Mesothelial cell of epicardium (in vitro differentiated cells): Measurements from ENCODE around the gene CNIH3. TPM values are rescaled to one million over a fixed set of nuclear protein-coding genes. Genes with fewer than 3 reads are reported as not detected.

Experiments used
- DNase-seq, 2 experiments: peaks; one replicate each; pipeline ENCODE4 v3.0.0; 2021; ENCODE audit warnings: low spot score in 2 of 2; ENCODE audit not compliant: unreplicated experiment in 2 of 2
- H3K27ac Mint-ChIP-seq: 2 replicates; pipeline ENCODE4 v1.8.0; 2021; ENCODE audit warnings: mixed read lengths
- H3K27me3 Mint-ChIP-seq: 2 replicates; pipeline ENCODE4 v1.8.0; 2021; ENCODE audit warnings: low read depth, mixed read lengths
- H3K36me3 Mint-ChIP-seq: 2 replicates; pipeline ENCODE4 v1.8.0; 2021; ENCODE audit warnings: mixed read lengths
- H3K4me1 Mint-ChIP-seq: 2 replicates; pipeline ENCODE4 v1.8.0; 2021; ENCODE audit warnings: mixed read lengths
- H3K4me3 Mint-ChIP-seq: 2 replicates; pipeline ENCODE4 v1.8.0; 2021; ENCODE audit warnings: mild to moderate bottlenecking, moderate library complexity, mixed read lengths
- H3K9me3 Mint-ChIP-seq: 2 replicates; pipeline ENCODE4 v1.8.0; 2021; ENCODE audit warnings: mixed read lengths
- CTCF ChIP-seq: fragments of 200-600 bp; sonication (generic); IDR thresholded peaks from one replicate; pipeline ENCODE4 v1.5.0; 2021; ENCODE audit warnings: antibody characterized with exemption; ENCODE audit not compliant: unreplicated experiment
- total RNA-seq: library from RNA; stranded (reverse); gene quantifications from 3 replicates; pipeline ENCODE4 v1.2.1, GENCODE V29; 2021

The CNIH3 gene
- total RNA-seq, 1 donor from 2014 or later: 8.3 TPM

GRCh38 chr1:224662870-224663269, 46.8 kb downstream of the CNIH3 start:
- H3K27me3 Mint-ChIP-seq: no peaks in the 10 kb centered on the region
- no peak overlapping the region for H3K4me3 Mint-ChIP-seq
- H3K4me1 Mint-ChIP-seq: peaks cover 9% of the 10 kb centered on the region
- no peaks in the 10 kb centered on the region for H3K36me3 Mint-ChIP-seq
- DNase-seq: no peak
- H3K27ac Mint-ChIP-seq: no peak overlapping the region
- H3K9me3 Mint-ChIP-seq: no peaks in the 10 kb centered on the region
- TF ChIP-seq CTCF: no peak

GRCh38 chr1:224665016-224665415, 48.9 kb downstream of the CNIH3 start:
- Mint-ChIP-seq H3K36me3 (no peaks in the 10 kb centered on the region), H3K27ac (no peak overlapping the region), H3K27me3 (peaks cover 2% of the 10 kb centered on the region), H3K4me3 (no peak overlapping the region), H3K9me3 (peaks cover 2% of the 10 kb centered on the region), H3K4me1 (peaks cover 9% of the 10 kb centered on the region)
- DNase-seq: no peak
- no peak for TF ChIP-seq CTCF

DNA sequence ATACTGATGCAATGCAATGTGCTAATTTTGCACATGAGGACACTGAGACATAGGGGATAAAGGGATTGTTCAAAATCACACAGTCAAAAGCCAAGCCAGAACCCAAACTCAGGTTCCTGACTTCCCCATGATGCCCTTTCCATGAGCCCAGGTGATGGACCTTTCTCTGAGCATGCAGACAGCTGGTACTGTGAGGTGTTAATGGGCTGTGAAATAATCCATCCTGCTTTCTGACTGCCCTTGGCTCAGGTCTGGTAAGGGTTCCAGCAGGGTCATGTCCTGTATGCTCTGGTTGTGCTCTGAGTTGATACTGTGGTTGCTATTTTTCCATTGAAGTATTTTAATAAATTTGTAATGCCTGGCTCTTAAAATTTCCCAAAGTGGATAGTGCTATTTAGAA, 50.0 kb downstream of the CNIH3 start:
- peaks cover 9% of the 10 kb centered on the region for H3K4me1 Mint-ChIP-seq
- no peak for TF ChIP-seq CTCF
- no peak for DNase-seq
- H3K4me3 Mint-ChIP-seq: no peak overlapping the region
- H3K36me3 Mint-ChIP-seq: no peaks in the 10 kb centered on the region
- H3K9me3 Mint-ChIP-seq: peaks cover 3% of the 10 kb centered on the region
- H3K27ac Mint-ChIP-seq: no peak overlapping the region
- peaks cover 3% of the 10 kb centered on the region for H3K27me3 Mint-ChIP-seq

GRCh38 chr1:224666913-224667312, 50.8 kb downstream of the CNIH3 start:
- no peak for TF ChIP-seq CTCF
- H3K4me1 Mint-ChIP-seq: peaks cover 9% of the 10 kb centered on the region
- H3K4me3 Mint-ChIP-seq: no peak overlapping the region
- no peak for DNase-seq
- no peaks in the 10 kb centered on the region for H3K36me3 Mint-ChIP-seq
- H3K27ac Mint-ChIP-seq: no peak overlapping the region
- peaks cover 3% of the 10 kb centered on the region for H3K9me3 Mint-ChIP-seq
- H3K27me3 Mint-ChIP-seq: peaks cover 3% of the 10 kb centered on the region

- TF ChIP-seq CTCF: no peak
- peaks cover 9% of the 10 kb centered on the region for H3K4me1 Mint-ChIP-seq
- no peak overlapping the region for H3K27ac Mint-ChIP-seq
These were observed 52.9 kb downstream of the CNIH3 start for GRCh38 chr1:224668984-224669383.

DNA sequence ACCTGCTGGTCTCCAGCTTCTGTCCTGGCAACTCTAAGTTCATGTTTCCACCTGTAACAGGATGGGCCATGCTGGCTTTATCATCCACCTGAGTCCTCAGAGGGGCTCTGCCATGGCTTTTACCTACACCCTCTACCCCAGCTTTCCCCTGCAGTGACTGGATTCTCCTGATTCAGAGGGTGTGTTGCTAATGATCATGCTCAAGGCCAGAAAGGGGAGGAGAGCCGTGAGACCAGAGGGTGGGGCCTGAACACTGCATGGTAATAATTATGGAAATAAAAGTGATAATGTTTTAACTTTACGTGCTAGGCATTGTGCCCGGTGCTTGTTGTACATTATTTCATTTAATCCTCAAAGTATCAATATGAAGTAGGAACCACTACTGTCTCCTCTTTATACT, 53.3 kb downstream of the CNIH3 start:
- Mint-ChIP-seq H3K9me3 (peaks cover 3% of the 10 kb centered on the region), H3K36me3 (no peaks in the 10 kb centered on the region), H3K27ac (no peak overlapping the region), H3K27me3 (peaks cover 3% of the 10 kb centered on the region), H3K4me3 (no peak overlapping the region), H3K4me1 (peaks cover 6% of the 10 kb centered on the region)
- no peak for TF ChIP-seq CTCF
- no peak for DNase-seq

More at GRCh38 chr1:224668984-224669383, 52.9 kb downstream of the CNIH3 start:
- Mint-ChIP-seq H3K27me3 (peaks cover 3% of the 10 kb centered on the region), H3K36me3 (no peaks in the 10 kb centered on the region), H3K4me3 (no peak overlapping the region), H3K9me3 (peaks cover 3% of the 10 kb centered on the region)
- DNase-seq: no peak
